HepG2 (cell line): ENCODE results near the gene METTL22.

ENCODE experiments used
- ATF7-NPFF ChIP-seq: sonication (generic); formaldehyde crosslinking; IDR thresholded peaks from 2 replicates; pipeline ENCODE4 v1.8.1; 2023; ENCODE audit warnings: mild to moderate bottlenecking, low read depth, missing genetic modification reagents, moderate library complexity
- ATRX ChIP-seq: sonication (generic); formaldehyde crosslinking; IDR thresholded peaks from 2 replicates; pipeline ENCODE4 v1.4.0; 2020; ENCODE audit warnings: missing genetic modification reagents, borderline replicate concordance
- FOSL2 ChIP-seq: sonication (generic); formaldehyde crosslinking; IDR thresholded peaks from 2 replicates; pipeline ENCODE4 v1.4.0; 2020; ENCODE audit warnings: missing genetic modification reagents
- NFE2L2 ChIP-seq: fragments of 150-350 bp; IDR thresholded peaks from 2 replicates; pipeline ENCODE4 v1.6.1; 2014; ENCODE audit warnings: low read length
- ZNF510 ChIP-seq: sonication (generic); formaldehyde crosslinking; IDR thresholded peaks from 2 replicates; pipeline ENCODE4 v1.4.0; 2020; ENCODE audit warnings: low read depth, mild to moderate bottlenecking, missing genetic modification reagents
- TF ChIP-seq, protein P1 (sequence below): sonication (generic); formaldehyde crosslinking; IDR thresholded peaks from 2 replicates; pipeline ENCODE4 v1.5.0; 2020; ENCODE audit warnings: mild to moderate bottlenecking, missing genetic modification reagents, moderate library complexity

DNA sequence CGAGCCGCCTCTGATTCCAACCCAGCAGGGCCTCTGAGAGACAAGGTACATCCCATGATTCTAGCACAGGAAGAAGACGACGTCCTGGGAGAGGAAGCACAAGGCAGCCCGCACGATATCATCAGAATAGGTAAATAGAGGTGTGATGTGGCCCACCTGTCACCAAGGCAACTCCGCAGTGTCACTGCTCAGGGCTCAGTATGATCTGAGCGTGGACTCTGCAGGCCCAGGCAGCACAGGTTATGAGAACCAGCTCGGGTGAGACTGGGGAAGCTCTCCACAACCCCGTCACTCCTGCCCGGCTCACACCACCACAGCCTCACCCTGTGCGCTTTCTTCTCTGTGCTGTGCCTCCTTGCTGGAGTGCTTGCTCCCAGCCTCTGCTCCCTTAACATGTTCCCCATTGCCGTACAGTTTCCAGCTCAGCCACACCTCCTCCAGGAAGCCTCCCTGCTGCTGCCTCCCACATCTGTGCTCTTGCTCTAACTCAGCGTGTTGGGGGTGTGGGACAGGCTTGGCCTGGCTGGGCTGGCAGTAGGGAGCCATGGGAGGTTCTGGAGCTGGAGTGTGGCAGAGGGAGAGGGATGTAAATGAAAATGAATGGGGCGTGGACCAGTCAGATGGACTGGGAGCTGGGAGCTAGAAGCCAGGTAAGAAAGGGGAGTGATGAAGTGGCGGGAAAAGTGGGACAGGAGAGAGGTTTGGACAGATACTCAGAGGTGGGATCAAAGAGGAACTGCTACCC is 7.7 kb downstream of the METTL22 start:
- TF ChIP-seq, protein P1, sequence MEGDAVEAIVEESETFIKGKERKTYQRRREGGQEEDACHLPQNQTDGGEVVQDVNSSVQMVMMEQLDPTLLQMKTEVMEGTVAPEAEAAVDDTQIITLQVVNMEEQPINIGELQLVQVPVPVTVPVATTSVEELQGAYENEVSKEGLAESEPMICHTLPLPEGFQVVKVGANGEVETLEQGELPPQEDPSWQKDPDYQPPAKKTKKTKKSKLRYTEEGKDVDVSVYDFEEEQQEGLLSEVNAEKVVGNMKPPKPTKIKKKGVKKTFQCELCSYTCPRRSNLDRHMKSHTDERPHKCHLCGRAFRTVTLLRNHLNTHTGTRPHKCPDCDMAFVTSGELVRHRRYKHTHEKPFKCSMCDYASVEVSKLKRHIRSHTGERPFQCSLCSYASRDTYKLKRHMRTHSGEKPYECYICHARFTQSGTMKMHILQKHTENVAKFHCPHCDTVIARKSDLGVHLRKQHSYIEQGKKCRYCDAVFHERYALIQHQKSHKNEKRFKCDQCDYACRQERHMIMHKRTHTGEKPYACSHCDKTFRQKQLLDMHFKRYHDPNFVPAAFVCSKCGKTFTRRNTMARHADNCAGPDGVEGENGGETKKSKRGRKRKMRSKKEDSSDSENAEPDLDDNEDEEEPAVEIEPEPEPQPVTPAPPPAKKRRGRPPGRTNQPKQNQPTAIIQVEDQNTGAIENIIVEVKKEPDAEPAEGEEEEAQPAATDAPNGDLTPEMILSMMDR (CRISPR knock-in tag) = no peak
- TF ChIP-seq FOSL2 (no peak), ATF7-NPFF (CRISPR knock-in tag) (no peak), NFE2L2 (no peak), ATRX (CRISPR knock-in tag) (no peak), ZNF510 (no peak)
